Heart right ventricle (tissue), 16 donors: Measurements from ENCODE around the gene CA12. TPM values are rescaled to one million over a fixed set of nuclear protein-coding genes. Genes with fewer than 3 reads are reported as not detected.

Experiments
- ATAC-seq, 8 donors: fragments of 200-7000 bp; cut with Tn5 transposase; one replicate each; pipeline ENCODE4 v1.9.1; 2020; ENCODE audit warnings: mild to moderate bottlenecking in 8 of 8, moderate library complexity in 8 of 8, moderate number of reproducible peaks in 1 of 8
- DNase-seq, 2 donors: peaks; one replicate each; pipeline ENCODE4 v3.0.0-alpha.2; 2020
- H3K27ac ChIP-seq, 10 donors: fragments of 200-600 bp; sonication (generic) in 2 of 10; one replicate each; pipeline versions ENCODE4 v1.5.0 to v1.8.0; 2020 to 2022; ENCODE audit warnings: mild to moderate bottlenecking in 3 of 10
- H3K27me3 ChIP-seq, 7 donors: fragments of 200-600 bp; one replicate each; pipeline ENCODE4 v1.8.0; 2021 to 2022; ENCODE audit warnings: mild to moderate bottlenecking in 2 of 7
- H3K36me3 ChIP-seq, 9 donors: fragments of 200-600 bp; sonication (generic) in 1 of 9; one replicate each; pipeline versions ENCODE4 v1.5.0 to v1.8.0; 2020 to 2022; ENCODE audit warnings: mild to moderate bottlenecking in 2 of 9
- H3K4me1 ChIP-seq, 9 donors: fragments of 200-600 bp; sonication (generic) in 1 of 9; one replicate each; pipeline versions ENCODE4 v1.5.0 to v1.8.0; 2020 to 2022; ENCODE audit warnings: mild to moderate bottlenecking in 4 of 9
- H3K4me3 ChIP-seq, 10 donors: fragments of 200-600 bp; sonication (generic) in 2 of 10; one replicate each; pipeline versions ENCODE4 v1.5.0 to v1.8.0; 2020 to 2022; ENCODE audit warnings: mild to moderate bottlenecking in 7 of 10, moderate library complexity in 2 of 10
- H3K9me3 ChIP-seq, 11 donors: fragments of 200-600 bp in 10 of 11; sonication (generic) in 2 of 11; one replicate each; pipeline versions ENCODE4 v1.5.0 to v1.8.0; 2013 to 2022; ENCODE audit warnings: mild to moderate bottlenecking in 2 of 11, control low read depth in 1 of 11, moderate library complexity in 1 of 11
- CTCF ChIP-seq, 9 donors: fragments of 200-600 bp; sonication (generic) in 2 of 9; IDR thresholded peaks; one replicate each; pipeline versions ENCODE4 v1.5.0 to v1.8.0; 2021 to 2022; ENCODE audit warnings: antibody characterized with exemption in 9 of 9, mild to moderate bottlenecking in 5 of 9, moderate library complexity in 1 of 9
- WGBS, 2 donors: extraction: QIAGEN DNeasy Blood & Tissue Kit; methylation state at CpG; one replicate each; pipeline ENCODE4 v1.1.7; 2013; ENCODE audit warnings: inconsistent platforms in 1 of 2; 5-methylcytosine and 5-hydroxymethylcytosine counted together
- intact Hi-C, 10 donors: fragments of 100-400 bp; cut with DNase I; formaldehyde crosslinking; loops; one replicate each; pipeline versions ENCODE4 v1.11.1 to v1.14.2; 2022
- polyA plus RNA-seq, 2 donors: library from polyadenylated mRNA; stranded (reverse); fragments of 200-250 nt; gene quantifications; one replicate each; pipeline ENCODE4 v1.2.3, GENCODE V29; 2013
- total RNA-seq, 10 donors: library from RNA; stranded (reverse); fragmentation: NEBNext Ultra II Directional in 3 of 10; extraction: Animal tissue kit (Norgen Biotek cat#: 25700) in 3 of 10; gene quantifications; one replicate each; pipeline versions ENCODE4 v1.2.1 to v1.2.4, GENCODE V29; 2021 to 2023
- donor health status: Arrhythmogenic right ventricular cardiomyopathy.
- donor health status: ischemic (EF 13 %, LVEDD 7.1; RV severe dilation, severe dysfunction).
- donor health status: healthy with polysubstance abuse.
- donor health status: DM: no; HTN: yes; CAD: no.
- donor health status: DM: no; HTN: no; CAD: no.
- donor health status: ischemic (EF 25% LVEDD 6.9; RV normal size, moderate dysfunction).
- donor health status: ischemic (EF 25% LVEDD 5.7; RV mildly dilated, moderate dysfunction).
- donor health status: healthy.
- donor health status: DM: yes; HTN: yes; CAD: no.
- donor health status: Ischemic cardiomyopathy.
- donor health status: ischemic (EF 35%, LVEDD 5.7; RV mildly dilated, moderate dysfunction).
- donor health status: nonischemic (EF 11% LVEDD 7.7; RV severe dilation, severe dysfunction).
- donor health status: DM: yes; HTN: yes; CAD: no.
- donor health status: PGD.
- donor health status: ischemic (EF 29% LVEDD 5.4; RV normal size, mild dysfunction).
- donor health status: nonischemic (EF 23%, LVEDD 6.1; RV moderate dilation, normal function).

CA12 gene
- total and polyA plus RNA-seq, 12 donors: 0.07 to 1.3 (median 0.15) TPM; not detected in 1

GRCh38 chr15:63339006-63339766, 42.5 kb downstream of the CA12 start:
- intact Hi-C loops: no loop called here
- WGBS, 2 donors: 88 to 91% methylated on average over 10 of the region's 10 CpGs
- no peak for TF ChIP-seq CTCF (IDR thresholded peaks at IDR 0.05)
- DNase-seq (no peak), ATAC-seq (no peak)
- H3K9me3 ChIP-seq: no peaks in the 10 kb centered on the region
- no peak overlapping the region for H3K4me3 ChIP-seq
- H3K27me3 ChIP-seq: peaks cover 0 to 11% (median 0%) of the 10 kb centered on the region in 7 donors
- no peaks in the 10 kb centered on the region for H3K36me3 ChIP-seq
- H3K4me1 ChIP-seq: no peaks in the 10 kb centered on the region
- H3K27ac ChIP-seq: no peak overlapping the region

GRCh38 chr15:63338170-63338569, 43.5 kb downstream of the CA12 start:
- H3K4me3 ChIP-seq: no peak overlapping the region
- DNase-seq (no peak), ATAC-seq (no peak)
- no peak overlapping the region for H3K27ac ChIP-seq
- intact Hi-C loops: no loop called here
- peaks cover 0 to 11% (median 0%) of the 10 kb centered on the region in 7 donors for H3K27me3 ChIP-seq
- H3K36me3 ChIP-seq: no peaks in the 10 kb centered on the region
- TF ChIP-seq CTCF (IDR thresholded peaks at IDR 0.05): no peak
- H3K4me1 ChIP-seq: no peaks in the 10 kb centered on the region
- H3K9me3 ChIP-seq: no peaks in the 10 kb centered on the region

GRCh38 chr15:63337046-63337445, 44.6 kb downstream of the CA12 start:
- no peak overlapping the region for H3K4me3 ChIP-seq
- no peaks in the 10 kb centered on the region for H3K36me3 ChIP-seq
- peaks cover 0 to 11% (median 0%) of the 10 kb centered on the region in 7 donors for H3K27me3 ChIP-seq
- no peak overlapping the region for H3K27ac ChIP-seq
- 90 to 94% methylated on average over 4 of the region's 4 CpGs for WGBS, 2 donors
- H3K4me1 ChIP-seq: no peaks in the 10 kb centered on the region
- intact Hi-C loops: no loop called here
- DNase-seq (no peak), ATAC-seq (no peak)
- H3K9me3 ChIP-seq: no peaks in the 10 kb centered on the region
- no peak for TF ChIP-seq CTCF (IDR thresholded peaks at IDR 0.05)

- H3K27me3 ChIP-seq: peaks cover 0 to 11% (median 0%) of the 10 kb centered on the region in 7 donors
- no peaks in the 10 kb centered on the region for H3K36me3 ChIP-seq
- DNase-seq (no peak), ATAC-seq (no peak)
- intact Hi-C loops: no loop called here
- no peaks in the 10 kb centered on the region for H3K9me3 ChIP-seq
- WGBS, 2 donors: 84 to 89% methylated on average over 8 of the region's 8 CpGs
- no peaks in the 10 kb centered on the region for H3K4me1 ChIP-seq
- H3K4me3 ChIP-seq: no peak overlapping the region
- no peak overlapping the region for H3K27ac ChIP-seq
- no peak for TF ChIP-seq CTCF (IDR thresholded peaks at IDR 0.05)
These were observed 46.0 kb downstream of the CA12 start for GRCh38 chr15:63335543-63336240.
